Fibroblast of lung (primary cell): ENCODE data around the gene OARD1.

ENCODE experiments used
- EZH2 ChIP-seq: IDR thresholded peaks from 2 replicates; pipeline ENCODE4 v1.5.1; 2012; ENCODE audit warnings: low read length, control low read depth, mild to moderate bottlenecking; ENCODE audit errors: missing control alignments
- TF ChIP-seq, protein P1 (sequence below), 2 donors: IDR thresholded peaks in 1 of 2; conservative IDR thresholded peaks in 1 of 2; 1 replicate in 1 of 2; 2 replicates in 1 of 2; pipeline ENCODE4 v1.5.1; 2011 to 2012; ENCODE audit warnings: low read length in 2 of 2, control low read depth in 1 of 2, inconsistent platforms in 1 of 2, low read depth in 1 of 2, mild to moderate bottlenecking in 1 of 2

DNA sequence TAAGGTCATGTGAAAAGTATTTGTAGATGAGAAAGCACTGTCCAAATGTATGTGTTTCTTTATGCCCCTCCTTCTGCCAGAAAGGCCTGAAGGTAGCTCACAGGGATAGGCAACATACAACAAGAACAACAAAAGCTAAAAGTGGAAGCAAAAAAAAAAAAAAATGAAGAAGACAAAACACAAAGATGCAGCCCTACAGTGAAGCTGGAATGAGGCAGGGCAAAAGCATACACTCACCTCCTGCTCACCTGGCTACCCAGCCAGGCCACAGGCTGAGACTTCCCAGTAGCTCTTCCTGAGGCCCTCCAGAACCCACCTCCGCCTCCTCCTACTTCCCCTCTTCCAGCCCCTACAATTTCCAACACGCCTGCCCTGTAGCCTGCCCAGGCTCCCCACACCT, 35.6 kb downstream of the OARD1 start:
- TF ChIP-seq, protein P1, sequence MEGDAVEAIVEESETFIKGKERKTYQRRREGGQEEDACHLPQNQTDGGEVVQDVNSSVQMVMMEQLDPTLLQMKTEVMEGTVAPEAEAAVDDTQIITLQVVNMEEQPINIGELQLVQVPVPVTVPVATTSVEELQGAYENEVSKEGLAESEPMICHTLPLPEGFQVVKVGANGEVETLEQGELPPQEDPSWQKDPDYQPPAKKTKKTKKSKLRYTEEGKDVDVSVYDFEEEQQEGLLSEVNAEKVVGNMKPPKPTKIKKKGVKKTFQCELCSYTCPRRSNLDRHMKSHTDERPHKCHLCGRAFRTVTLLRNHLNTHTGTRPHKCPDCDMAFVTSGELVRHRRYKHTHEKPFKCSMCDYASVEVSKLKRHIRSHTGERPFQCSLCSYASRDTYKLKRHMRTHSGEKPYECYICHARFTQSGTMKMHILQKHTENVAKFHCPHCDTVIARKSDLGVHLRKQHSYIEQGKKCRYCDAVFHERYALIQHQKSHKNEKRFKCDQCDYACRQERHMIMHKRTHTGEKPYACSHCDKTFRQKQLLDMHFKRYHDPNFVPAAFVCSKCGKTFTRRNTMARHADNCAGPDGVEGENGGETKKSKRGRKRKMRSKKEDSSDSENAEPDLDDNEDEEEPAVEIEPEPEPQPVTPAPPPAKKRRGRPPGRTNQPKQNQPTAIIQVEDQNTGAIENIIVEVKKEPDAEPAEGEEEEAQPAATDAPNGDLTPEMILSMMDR (conservative IDR thresholded peaks at IDR 0.05 in 1 of 2, IDR thresholded peaks at IDR 0.05 in 1 of 2; ENCODE audit: low read depth in 1 of 2, low read length in 2 of 2): no peak
- no peak for TF ChIP-seq EZH2
